ENCODE data around the gene TAPT1. TPM values are rescaled to one million over a fixed set of nuclear protein-coding genes. Genes with fewer than 3 reads are reported as not detected.

Gene TAPT1
- total and polyA plus RNA-seq, 2 of the 13 experiments (the other 11 are each of a cell fraction or from before 2014, with no cell fraction given): 24.5 to 25.3 TPM

- TF ChIP-seq, protein P1, sequence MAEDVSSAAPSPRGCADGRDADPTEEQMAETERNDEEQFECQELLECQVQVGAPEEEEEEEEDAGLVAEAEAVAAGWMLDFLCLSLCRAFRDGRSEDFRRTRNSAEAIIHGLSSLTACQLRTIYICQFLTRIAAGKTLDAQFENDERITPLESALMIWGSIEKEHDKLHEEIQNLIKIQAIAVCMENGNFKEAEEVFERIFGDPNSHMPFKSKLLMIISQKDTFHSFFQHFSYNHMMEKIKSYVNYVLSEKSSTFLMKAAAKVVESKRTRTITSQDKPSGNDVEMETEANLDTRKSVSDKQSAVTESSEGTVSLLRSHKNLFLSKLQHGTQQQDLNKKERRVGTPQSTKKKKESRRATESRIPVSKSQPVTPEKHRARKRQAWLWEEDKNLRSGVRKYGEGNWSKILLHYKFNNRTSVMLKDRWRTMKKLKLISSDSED (CRISPR knock-in tag; IDR thresholded peaks at IDR 0.05): no peak
- TF ChIP-seq ZBTB44 (CRISPR knock-in tag; IDR thresholded peaks at IDR 0.05): no peak
- TF ChIP-seq GATAD1 (CRISPR knock-in tag; IDR thresholded peaks at IDR 0.05): no peak
- TF ChIP-seq ZFP36L1 (CRISPR knock-in tag; IDR thresholded peaks at IDR 0.05): no peak
- TF ChIP-seq ZNF510 (CRISPR knock-in tag; IDR thresholded peaks at IDR 0.05; ENCODE audit: low read depth): no peak
- TF ChIP-seq SNAPC4 (CRISPR knock-in tag; IDR thresholded peaks at IDR 0.05): no peak
- no peak for TF ChIP-seq HNRNPK (IDR thresholded peaks at IDR 0.05; ENCODE audit: low read depth, low read length, poor library complexity, severe bottlenecking)
- TF ChIP-seq, protein P2, sequence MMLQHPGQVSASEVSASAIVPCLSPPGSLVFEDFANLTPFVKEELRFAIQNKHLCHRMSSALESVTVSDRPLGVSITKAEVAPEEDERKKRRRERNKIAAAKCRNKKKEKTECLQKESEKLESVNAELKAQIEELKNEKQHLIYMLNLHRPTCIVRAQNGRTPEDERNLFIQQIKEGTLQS (CRISPR knock-in tag; IDR thresholded peaks at IDR 0.05): no peak
- TF ChIP-seq ZNF639 (CRISPR knock-in tag; conservative IDR thresholded peaks at IDR 0.05): no peak
- TF ChIP-seq KAT8 (CRISPR knock-in tag; IDR thresholded peaks at IDR 0.05): no peak
- TF ChIP-seq MIER2 (CRISPR knock-in tag; IDR thresholded peaks at IDR 0.05): no peak
- TF ChIP-seq, protein P3, sequence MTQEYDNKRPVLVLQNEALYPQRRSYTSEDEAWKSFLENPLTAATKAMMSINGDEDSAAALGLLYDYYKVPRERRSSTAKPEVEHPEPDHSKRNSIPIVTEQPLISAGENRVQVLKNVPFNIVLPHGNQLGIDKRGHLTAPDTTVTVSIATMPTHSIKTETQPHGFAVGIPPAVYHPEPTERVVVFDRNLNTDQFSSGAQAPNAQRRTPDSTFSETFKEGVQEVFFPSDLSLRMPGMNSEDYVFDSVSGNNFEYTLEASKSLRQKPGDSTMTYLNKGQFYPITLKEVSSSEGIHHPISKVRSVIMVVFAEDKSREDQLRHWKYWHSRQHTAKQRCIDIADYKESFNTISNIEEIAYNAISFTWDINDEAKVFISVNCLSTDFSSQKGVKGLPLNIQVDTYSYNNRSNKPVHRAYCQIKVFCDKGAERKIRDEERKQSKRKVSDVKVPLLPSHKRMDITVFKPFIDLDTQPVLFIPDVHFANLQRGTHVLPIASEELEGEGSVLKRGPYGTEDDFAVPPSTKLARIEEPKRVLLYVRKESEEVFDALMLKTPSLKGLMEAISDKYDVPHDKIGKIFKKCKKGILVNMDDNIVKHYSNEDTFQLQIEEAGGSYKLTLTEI (CRISPR knock-in tag; conservative IDR thresholded peaks at IDR 0.05): no peak
- TF ChIP-seq THAP9 (CRISPR knock-in tag; IDR thresholded peaks at IDR 0.05; ENCODE audit: borderline replicate concordance): no peak
These were observed 109.7 kb downstream of the TAPT1 start (continued) for GRCh38 chr4:16116493-16116990.

Data from HepG2 (cell line).